Measurements from ENCODE around the gene UBE2E1.

- TF ChIP-seq CTCF (conservative IDR thresholded peaks at IDR 0.05; ENCODE audit: low read depth in 2 of 2) (no peak), ETS1 (IDR thresholded peaks at IDR 0.05) (0 out of 2 replicates have a peak, but pooled peaks have one; percentile 10), EZH2 (IDR thresholded peaks at IDR 0.05; ENCODE audit: low read depth, unreplicated experiment) (no peak), POLR2AphosphoS5 (IDR thresholded peaks at IDR 0.05; ENCODE audit: low read depth) (no peak), ZNF114 (CRISPR knock-in tag; IDR thresholded peaks at IDR 0.05) (no peak)
Measured at GRCh38 chr3:23809840-23810342, 4.1 kb downstream of the UBE2E1 start.

Data from GM23338 (cell line).